ENCODE results near the gene ATL3. TPM values are rescaled to one million over a fixed set of nuclear protein-coding genes. Genes with fewer than 3 reads are reported as not detected.

Gene ATL3
- total RNA-seq, 1 experiment from 2014 or later: 63.9 TPM

DNA sequence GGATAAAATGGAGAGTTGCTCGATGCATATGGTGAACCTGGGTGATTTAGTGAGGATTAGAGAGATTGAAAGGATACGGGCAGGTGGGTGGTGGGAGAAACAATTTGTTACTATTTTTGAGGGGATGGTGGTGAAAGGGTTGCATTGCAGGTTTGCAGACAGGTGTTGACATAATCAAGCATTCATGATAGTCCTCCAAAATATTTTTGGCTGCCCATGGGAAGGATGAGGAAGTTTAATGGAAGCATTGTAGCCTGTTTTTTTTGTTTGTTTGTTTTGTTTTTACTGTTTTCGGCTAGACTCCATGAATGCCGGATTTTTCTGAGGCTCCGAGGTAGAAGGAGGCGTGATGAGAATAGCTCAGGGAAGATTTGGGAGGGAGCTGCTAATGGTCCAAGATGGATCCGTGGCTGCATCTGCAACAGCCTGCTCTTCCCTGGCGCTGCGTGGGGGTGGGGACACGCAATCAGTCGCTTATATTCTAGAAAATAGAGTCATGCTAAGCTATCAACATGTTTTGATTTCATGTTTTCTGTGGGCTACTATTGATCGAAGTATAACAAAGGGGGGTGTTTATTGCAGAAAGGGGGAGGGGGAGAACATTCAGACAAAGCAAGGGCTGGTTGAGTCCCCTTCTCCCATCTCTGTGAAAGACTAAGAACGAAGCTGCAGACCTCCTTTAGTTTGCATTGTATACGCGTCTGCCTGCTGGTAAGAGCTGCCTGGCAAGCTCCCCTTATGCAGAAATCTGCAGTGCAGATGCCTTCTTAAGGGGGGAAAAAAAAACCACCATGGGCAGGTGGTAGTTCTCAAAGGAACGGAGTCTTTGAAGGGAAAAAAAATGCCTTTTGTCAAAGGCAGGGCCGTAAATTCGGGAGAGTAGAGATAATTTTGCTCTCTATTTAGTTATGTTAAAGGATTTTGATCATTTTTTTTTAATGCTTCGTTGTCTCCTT lies 11.2 kb upstream of the ATL3 start:
- ChIA-PET CTCF (interaction anchor here (0.6 kb wide), 3 partner anchors 148 to 491 kb away, joined by 3 to 10 read pairs (median 5); no protein-coding TSS in a partner anchor), POLR2A (ENCODE audit: low non-redundant PET) (interaction anchor here (0.6 kb wide), 3 partner anchors 8 to 20 kb away, joined by 3 to 18 read pairs (median 5); no protein-coding TSS in a partner anchor)
- Histone ChIP-seq H3K27me3 (replicated peaks; ENCODE audit: insufficient read depth, low read depth, low read length, poor library complexity) (no peaks in the 10 kb centered on the region), H3K9me3 (ENCODE audit: low read depth, low read length, poor library complexity, severe bottlenecking) (no peaks in the 10 kb centered on the region), H3K27ac (ENCODE audit: low read depth, low read length, poor library complexity, severe bottlenecking) (peak overlapping the region; percentile 92), H3K4me1 (ENCODE audit: insufficient read depth, low read length, poor library complexity, severe bottlenecking) (peaks cover 48% of the 10 kb centered on the region), H3K36me3 (ENCODE audit: insufficient read depth, low read length, poor library complexity, severe bottlenecking) (peaks cover 2% of the 10 kb centered on the region), H3K4me3 (ENCODE audit: low read depth, low read length, poor library complexity, severe bottlenecking) (peak overlapping the region; percentile 68)
- TSS peak; percentile 50 for BruUV-seq (replicated peaks)
- TF ChIP-seq EZH2 (IDR thresholded peaks at IDR 0.05; ENCODE audit: borderline replicate concordance, low read depth, low read length, poor library complexity, severe bottlenecking): no peak
- TF ChIP-seq, protein P1, sequence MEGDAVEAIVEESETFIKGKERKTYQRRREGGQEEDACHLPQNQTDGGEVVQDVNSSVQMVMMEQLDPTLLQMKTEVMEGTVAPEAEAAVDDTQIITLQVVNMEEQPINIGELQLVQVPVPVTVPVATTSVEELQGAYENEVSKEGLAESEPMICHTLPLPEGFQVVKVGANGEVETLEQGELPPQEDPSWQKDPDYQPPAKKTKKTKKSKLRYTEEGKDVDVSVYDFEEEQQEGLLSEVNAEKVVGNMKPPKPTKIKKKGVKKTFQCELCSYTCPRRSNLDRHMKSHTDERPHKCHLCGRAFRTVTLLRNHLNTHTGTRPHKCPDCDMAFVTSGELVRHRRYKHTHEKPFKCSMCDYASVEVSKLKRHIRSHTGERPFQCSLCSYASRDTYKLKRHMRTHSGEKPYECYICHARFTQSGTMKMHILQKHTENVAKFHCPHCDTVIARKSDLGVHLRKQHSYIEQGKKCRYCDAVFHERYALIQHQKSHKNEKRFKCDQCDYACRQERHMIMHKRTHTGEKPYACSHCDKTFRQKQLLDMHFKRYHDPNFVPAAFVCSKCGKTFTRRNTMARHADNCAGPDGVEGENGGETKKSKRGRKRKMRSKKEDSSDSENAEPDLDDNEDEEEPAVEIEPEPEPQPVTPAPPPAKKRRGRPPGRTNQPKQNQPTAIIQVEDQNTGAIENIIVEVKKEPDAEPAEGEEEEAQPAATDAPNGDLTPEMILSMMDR (conservative IDR thresholded peaks at IDR 0.05; ENCODE audit: low read depth, low read length): no peak; the same call in 1 of the 2 replicates
- DNase-seq (ENCODE audit: low spot score): peak; percentile 68
- intact Hi-C loops (cut with micrococcal nuclease; ENCODE audit: unreplicated experiment): loop anchor here (5.0 kb wide), 1 partner anchor 55 kb away; no protein-coding TSS in a partner anchor

GRCh38 chr11:63681321-63682065 lies 10.3 kb upstream of the ATL3 start, which contains the start of gene RTN3:
RTN3 (plus strand) TSS chr11:63681500; CDS start chr11:63681637, 137 bp downstream.
- no peaks in the 10 kb centered on the region for H3K27me3 ChIP-seq (replicated peaks; ENCODE audit: insufficient read depth, low read depth, low read length, poor library complexity)
- peak; percentile 99 for DNase-seq (ENCODE audit: low spot score)
- peak within 1 kb of the TSS; percentile 68 for H3K4me3 ChIP-seq (ENCODE audit: low read depth, low read length, poor library complexity, severe bottlenecking)
- TF ChIP-seq, protein P1 (conservative IDR thresholded peaks at IDR 0.05; ENCODE audit: low read depth, low read length): 0 out of 2 replicates have a peak, but pooled peaks have one; percentile 14
- TF ChIP-seq EZH2 (IDR thresholded peaks at IDR 0.05; ENCODE audit: borderline replicate concordance, low read depth, low read length, poor library complexity, severe bottlenecking): no peak
- ChIA-PET POLR2A (ENCODE audit: low non-redundant PET) (interaction anchor here (0.5 to 0.6 kb wide), 4 partner anchors 7 to 20 kb away, joined by 3 to 5 read pairs (median 4); no protein-coding TSS in a partner anchor), CTCF (interaction anchor here (0.6 kb wide), 1 partner anchor 492 kb away, joined by 10 read pairs; no protein-coding TSS in a partner anchor)
- no TSS peak for BruUV-seq (replicated peaks)
- H3K9me3 ChIP-seq (ENCODE audit: low read depth, low read length, poor library complexity, severe bottlenecking): no peaks in the 10 kb centered on the region
- peaks cover 39% of the 10 kb centered on the region for H3K4me1 ChIP-seq (ENCODE audit: insufficient read depth, low read length, poor library complexity, severe bottlenecking)
- H3K27ac ChIP-seq (ENCODE audit: low read depth, low read length, poor library complexity, severe bottlenecking): peak within 1 kb of the TSS; percentile 92
- peaks cover 2% of the 10 kb centered on the region for H3K36me3 ChIP-seq (ENCODE audit: insufficient read depth, low read length, poor library complexity, severe bottlenecking)
- intact Hi-C loops (cut with micrococcal nuclease; ENCODE audit: unreplicated experiment): loop anchor here (5.0 kb wide), 1 partner anchor 56 kb away; no protein-coding TSS in a partner anchor

DNA sequence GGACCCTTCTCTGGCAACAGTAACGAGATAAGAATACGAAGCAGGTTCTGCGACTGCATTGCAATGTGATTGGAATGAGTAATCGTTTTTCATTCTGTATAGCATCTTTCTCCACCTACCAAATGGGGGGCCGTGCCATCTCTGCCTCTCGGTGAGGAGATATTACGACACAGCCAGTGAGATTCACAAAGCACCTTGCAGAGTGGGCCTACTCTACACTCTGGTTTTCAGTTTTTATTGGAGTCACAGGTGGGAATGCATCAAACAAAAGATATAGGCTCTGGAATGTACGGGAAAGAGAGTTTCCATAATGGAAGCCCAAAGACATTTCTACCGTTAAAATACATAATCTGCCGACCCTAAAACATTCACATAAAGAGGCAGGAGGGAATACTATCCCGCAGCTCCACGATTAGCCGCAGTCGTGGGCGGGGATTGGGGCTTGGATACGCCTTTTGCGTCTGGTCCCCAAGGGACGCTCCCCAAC lies 9.7 kb upstream of the ATL3 start:
- peaks cover 34% of the 10 kb centered on the region for H3K4me1 ChIP-seq (ENCODE audit: insufficient read depth, low read length, poor library complexity, severe bottlenecking)
- peak overlapping the region; percentile 68 for H3K4me3 ChIP-seq (ENCODE audit: low read depth, low read length, poor library complexity, severe bottlenecking)
- H3K27me3 ChIP-seq (replicated peaks; ENCODE audit: insufficient read depth, low read depth, low read length, poor library complexity): no peaks in the 10 kb centered on the region
- no peaks in the 10 kb centered on the region for H3K9me3 ChIP-seq (ENCODE audit: low read depth, low read length, poor library complexity, severe bottlenecking)
- no TSS peak for BruUV-seq (replicated peaks)
- CTCF ChIA-PET: no interaction called here
- intact Hi-C loops (cut with micrococcal nuclease; ENCODE audit: unreplicated experiment): loop anchor here (5.0 kb wide), 1 partner anchor 56 kb away; no protein-coding TSS in a partner anchor
- peaks cover 2% of the 10 kb centered on the region for H3K36me3 ChIP-seq (ENCODE audit: insufficient read depth, low read length, poor library complexity, severe bottlenecking)
- H3K27ac ChIP-seq (ENCODE audit: low read depth, low read length, poor library complexity, severe bottlenecking): peak overlapping the region; percentile 65
- POLR2A ChIA-PET (ENCODE audit: low non-redundant PET): no interaction called here
- no peak for TF ChIP-seq EZH2 (IDR thresholded peaks at IDR 0.05; ENCODE audit: borderline replicate concordance, low read depth, low read length, poor library complexity, severe bottlenecking)
- TF ChIP-seq, protein P1 (conservative IDR thresholded peaks at IDR 0.05; ENCODE audit: low read depth, low read length): no peak
- DNase-seq (ENCODE audit: low spot score): no peak
